HG02798 (cell line): ENCODE data around the gene RASAL1.
"Not testable (repeated sequence)": the region's sequence is repeated elsewhere in the genome, so short reads cannot be mapped to it uniquely, and the experiment has no call there.

Experiments used
- ATAC-seq: cut with Tn5 transposase; IDR thresholded peaks from one replicate; pipeline ENCODE4 v1.9.1; 2021; ENCODE audit warnings: mild to moderate bottlenecking; ENCODE audit not compliant: unreplicated experiment, poor library complexity

The RASAL1 gene

DNA sequence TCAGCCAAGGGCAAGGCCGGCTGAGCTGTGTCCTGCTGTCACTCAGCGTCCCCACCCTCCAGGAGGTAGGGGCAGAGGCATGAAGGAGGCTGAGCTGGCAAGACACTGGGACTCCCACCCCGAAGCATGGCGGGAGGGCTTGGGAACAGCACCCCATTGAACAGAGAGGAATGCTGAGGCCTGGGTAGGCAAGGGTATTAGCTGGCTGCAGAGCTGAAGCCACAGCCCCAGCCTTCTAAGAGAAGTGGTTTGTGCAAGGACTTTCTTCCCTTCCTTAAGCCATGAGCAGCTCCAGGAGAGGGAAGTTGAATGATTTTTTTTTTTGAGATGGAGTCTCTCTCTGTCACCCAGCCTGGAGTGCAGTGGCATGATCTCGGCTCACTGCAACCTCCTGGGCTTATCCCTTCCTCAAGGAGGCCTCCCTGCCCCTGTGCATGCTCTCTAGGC is 7.3 kb upstream of the RASAL1 start:
- no peak for ATAC-seq

- no peak for ATAC-seq
Observed at GRCh38 chr12:113142173-113142885, 6.8 kb upstream of the RASAL1 start.

- not testable (repeated sequence) for ATAC-seq
Observed at GRCh38 chr12:113141716-113142115, 6.2 kb upstream of the RASAL1 start.

- no peak for ATAC-seq
Observed at GRCh38 chr12:113140706-113141105, 5.1 kb upstream of the RASAL1 start.

GRCh38 chr12:113138826-113139225 is 3.3 kb upstream of the RASAL1 start:
- ATAC-seq, result no peak

DNA sequence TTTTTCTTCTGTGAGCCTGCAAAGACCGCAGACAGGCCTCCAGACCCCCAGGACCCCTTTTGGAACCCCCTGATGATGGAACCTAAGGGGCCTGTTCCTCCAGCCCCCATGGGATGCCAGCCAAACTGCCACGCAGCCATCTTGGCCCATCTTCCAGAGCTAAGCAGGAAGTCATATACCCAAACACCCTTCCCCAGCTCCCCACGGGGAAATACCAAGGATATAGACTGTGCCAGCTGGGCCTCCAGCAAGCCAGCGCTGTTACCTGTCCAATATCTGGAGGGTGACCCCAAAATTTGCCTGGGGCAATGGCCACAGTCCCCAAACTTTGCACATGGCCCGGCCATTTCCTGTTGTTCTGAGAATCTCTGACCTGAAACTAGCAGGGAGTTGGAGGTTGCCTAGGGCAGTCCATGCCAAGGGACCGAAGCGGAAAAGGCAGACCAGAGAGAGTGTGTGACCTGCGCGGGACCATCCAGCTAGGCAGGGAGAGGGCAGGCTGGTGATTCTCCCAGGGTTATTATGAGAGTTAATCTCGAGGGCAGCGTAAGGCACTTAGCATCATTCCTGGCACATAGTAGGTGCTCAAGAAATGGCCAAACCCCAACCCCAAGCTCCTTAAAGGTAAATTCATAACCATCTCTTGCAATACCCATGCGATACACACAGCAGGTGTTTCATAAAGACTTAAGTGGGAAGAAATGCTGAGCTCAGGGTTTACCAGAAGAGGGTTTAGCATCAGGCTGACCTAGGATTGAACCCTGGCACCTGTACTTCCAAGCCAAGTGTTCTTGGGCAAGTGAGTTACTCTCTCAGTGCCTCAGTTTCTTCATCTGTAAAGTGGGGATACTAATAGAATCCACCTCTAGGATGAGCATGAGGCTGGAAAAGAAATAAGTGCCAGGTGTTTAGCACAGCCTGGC is 2.6 kb upstream of the RASAL1 start:
- ATAC-seq, result no peak

- no peak for ATAC-seq
Observed at GRCh38 chr12:113136990-113137511, 1.5 kb upstream of the RASAL1 start.

DNA sequence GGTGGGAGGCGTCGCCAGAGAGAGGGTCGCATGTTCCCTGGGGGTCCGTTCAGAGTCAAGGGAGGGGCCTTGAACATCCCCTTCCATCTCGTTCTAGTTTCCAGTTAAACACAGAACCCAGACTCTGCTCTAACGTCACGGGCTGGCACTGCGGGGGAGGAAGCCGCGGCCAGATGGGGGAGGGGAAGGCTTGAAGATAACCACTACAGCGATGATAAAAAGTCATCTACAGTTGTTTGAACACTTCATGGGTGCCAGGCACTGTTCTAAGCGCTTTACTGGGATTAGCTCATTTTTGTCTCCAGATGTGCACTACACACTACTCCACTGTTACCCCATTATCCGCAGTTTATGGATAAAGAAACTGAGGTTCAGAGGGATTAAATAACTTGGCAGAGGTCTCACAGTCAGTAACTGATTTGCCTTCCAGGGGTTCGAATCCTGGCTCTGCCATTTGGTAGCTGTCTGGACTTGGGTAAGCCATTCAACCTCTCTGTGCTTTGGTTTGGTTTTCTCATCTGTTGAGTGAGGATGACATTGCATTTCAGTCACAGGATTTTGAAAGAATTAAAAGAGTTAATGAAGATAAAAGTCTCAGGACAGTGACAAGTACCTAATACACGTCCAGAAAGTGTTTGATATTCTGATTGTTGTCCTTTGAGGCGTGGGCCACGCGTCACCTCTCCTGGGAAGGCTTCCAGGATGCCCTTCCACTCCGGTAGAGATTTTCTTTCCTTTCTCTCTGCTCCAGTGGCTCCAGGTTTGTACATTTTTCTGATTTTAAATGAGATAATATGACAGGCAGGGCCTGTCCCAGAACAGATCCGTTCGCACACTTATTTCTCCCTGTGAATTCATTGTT is 798 bp upstream of the RASAL1 start:
- no peak for ATAC-seq

GRCh38 chr12:113134521-113134951 is 1.0 kb downstream of the RASAL1 start:
- no peak for ATAC-seq

DNA sequence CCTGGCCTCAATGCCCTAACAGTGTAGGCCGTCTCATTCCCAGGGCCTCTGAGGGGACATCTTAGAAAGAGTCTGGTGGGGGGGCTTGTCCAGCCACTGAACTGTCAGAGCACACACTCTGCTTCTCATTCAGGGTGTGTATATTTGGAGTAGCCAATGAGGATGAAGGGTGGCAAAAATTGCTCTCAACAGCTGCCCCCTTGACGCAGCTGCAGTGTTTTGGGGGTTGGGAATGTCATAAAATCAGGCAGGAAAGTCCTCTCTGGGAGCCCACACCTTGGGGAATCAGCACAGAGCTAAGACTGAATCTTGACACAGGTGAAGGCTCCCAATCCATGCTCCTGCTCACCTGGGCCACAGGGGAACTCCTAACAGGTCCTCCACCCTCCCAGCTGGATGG is 1.5 kb downstream of the RASAL1 start:
- ATAC-seq, result no peak

DNA sequence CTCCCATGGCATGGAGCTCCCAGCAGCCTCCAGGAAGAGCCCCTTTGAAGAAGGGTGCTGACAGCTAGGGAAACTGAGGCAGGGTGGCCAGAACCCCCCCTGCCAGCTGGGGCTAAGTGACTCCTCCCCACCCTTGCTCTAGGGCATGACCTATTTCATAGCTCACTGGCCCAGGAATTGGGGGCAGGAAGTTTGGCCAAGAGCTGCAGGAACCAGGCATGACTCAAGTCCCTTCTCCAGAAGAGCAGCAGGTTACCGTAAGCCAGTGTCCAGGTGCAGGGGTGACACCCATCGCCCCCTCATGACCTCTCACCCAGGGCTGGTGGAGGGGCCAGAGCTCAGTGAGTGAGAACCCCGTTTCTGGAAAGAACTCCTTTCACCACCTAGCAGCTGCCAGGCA is 1.9 kb downstream of the RASAL1 start:
- no peak for ATAC-seq

DNA sequence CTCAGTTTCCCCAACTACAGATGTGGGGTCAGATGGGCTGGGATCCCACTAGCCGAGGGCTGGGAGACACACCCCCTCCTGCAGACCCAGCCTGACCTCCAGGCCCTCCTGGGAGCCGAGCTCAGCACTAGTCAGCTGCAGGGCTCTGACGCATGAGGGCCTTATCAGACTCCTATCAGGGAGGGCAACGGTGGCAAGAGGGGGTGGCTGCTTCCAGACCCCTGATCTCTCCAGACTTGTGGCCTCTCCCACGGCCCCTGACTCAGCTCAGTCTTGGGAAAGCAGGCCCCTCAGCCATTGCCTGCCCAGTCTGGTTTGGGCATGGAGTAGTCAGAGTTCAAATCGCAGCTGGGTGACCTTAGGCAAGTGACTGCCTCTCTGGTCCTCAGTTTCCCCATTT is 2.5 kb downstream of the RASAL1 start:
- ATAC-seq, result no peak

DNA sequence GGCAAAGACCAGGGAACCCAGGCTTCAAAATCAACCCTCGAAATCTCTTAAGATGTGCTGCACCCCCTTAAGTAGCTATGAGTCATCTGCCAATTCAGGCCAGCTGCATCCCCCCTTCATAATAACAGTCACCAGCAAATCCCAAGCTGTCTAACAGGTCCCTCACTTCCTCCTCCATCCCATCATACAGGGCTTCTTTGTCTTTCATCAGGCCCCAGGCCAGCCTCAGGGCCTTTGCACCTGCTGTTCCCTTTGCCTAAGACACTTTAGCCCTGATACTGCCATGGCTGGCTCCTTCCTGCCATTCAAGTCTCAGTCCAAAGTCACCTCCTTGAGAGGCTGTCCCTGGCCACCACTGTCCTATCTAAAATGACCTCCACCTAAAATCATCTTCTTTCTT is 4.0 kb downstream of the RASAL1 start:
- ATAC-seq, result no peak

DNA sequence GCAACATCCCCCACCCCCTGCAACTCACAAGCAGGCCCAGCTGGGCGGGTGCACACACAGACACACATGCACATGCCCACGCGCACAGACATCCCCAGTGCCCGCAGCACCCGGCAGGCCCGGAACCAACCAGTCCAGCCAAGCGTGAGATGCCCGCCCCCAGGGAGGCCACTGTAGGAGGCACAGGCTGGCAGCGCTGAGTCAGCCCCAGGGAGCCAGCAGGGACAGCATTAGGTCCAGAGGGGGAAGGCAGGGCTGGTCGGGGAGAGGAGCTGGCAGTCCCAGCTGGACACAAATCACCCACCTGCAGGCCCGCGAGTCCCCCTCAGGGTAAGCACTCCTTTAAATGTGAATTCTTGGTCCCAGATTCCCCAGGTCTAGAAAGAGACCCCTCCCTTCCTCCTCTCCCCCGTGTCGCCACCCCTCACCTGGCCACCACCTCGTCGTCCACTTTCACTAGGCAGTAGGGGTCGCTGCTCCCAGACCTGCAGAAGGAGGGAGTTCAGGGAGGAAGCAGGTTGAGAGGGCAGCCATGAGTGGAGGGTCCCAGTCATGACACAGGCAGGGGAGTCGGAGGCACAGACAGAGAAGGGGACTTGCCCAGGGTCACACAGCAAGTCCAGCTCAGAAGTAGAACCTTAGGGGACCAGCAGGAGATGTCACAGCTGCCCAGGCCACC is 5.0 kb downstream of the RASAL1 start:
- no peak for ATAC-seq

- ATAC-seq, result no peak
Observed at GRCh38 chr12:113129664-113130456, 5.7 kb downstream of the RASAL1 start.

DNA sequence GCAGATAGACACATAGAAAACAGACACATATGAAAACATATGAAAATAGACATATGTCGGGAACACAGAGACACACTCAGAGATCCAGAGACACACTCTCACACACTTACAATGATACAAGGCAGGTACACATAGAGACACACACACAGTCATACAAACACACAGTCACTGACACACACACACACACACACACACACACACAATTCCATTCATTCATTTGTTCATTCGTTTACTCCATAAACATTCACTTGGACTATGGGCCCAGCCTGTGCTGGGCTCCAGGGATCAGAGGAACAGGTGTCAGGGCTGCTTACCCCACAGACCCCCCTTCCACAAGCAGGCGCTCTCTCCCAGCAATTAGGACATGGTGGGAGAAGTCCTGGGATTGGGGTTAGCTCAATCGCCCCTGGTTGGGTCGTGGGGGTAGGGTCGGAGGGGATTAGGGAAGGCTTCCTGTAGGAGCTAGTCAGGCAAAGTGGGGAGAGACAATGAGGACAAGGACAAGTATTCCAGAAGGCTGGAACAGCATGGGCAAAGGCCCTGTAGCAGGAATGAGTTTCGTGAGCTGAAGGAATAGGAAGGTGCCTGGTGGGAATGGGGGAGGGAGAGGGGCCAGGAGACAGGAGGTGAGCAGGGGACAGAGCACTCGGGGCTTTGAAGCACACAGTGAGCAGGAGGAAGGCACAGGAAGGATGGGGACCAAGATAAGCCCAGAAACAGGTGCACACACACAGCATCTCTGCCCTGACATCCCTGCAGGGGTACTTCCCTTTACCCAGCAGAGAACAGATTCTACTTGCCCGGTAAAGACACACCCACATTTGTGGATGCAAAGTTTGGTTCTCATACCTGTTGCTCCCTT is 6.5 kb downstream of the RASAL1 start:
- ATAC-seq, result no peak

- no peak for ATAC-seq
Observed at GRCh38 chr12:113127791-113128199, 7.8 kb downstream of the RASAL1 start.
